HG03342 (cell line): ENCODE data around the gene NPTX1.

ENCODE experiments used
- ATAC-seq: cut with Tn5 transposase; IDR thresholded peaks from one replicate; pipeline ENCODE4 v1.9.1; 2021; ENCODE audit warnings: mild to moderate bottlenecking, moderate library complexity; ENCODE audit not compliant: unreplicated experiment

NPTX1 gene

GRCh38 chr17:80445007-80445725, 31.2 kb downstream of the NPTX1 start:
- ATAC-seq: no peak

- ATAC-seq: no peak
Observed at GRCh38 chr17:80444644-80444979, 31.8 kb downstream of the NPTX1 start.

DNA sequence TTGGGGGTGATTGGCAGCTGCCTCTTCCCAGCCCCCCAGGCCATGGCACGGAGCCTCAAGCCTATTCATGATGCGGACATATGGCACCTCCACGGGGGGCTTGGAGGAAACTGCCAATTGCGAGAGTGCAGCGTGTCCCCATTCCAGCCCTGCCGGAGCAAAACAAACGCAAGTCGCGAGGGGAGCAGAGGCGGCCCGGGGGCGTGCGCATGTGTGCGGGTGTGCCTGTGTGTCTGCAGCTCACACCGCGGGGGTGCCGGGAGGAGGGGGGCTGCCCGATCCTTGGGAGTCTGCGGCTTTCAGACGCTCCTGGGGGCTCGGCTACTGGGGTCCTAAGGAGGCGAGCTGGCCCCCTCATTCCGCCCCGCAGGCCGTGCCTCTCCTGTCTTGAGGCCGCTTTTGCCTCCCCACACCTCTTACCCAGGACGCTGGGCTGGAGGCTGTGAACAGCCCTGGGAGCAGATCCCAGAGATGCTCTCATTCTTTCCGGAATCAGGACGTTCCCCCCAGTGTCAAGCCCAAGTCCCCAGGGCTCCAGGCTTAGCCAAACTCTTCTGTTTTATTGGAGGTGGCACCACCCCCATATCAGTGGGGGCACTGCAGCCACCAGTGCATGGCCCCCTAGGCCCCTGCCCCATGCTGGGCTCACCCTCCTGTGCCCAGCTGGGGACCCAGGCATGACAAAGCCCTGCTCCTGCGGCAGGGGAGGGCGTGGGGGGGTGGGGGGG, 32.3 kb downstream of the NPTX1 start:
- ATAC-seq: no peak

DNA sequence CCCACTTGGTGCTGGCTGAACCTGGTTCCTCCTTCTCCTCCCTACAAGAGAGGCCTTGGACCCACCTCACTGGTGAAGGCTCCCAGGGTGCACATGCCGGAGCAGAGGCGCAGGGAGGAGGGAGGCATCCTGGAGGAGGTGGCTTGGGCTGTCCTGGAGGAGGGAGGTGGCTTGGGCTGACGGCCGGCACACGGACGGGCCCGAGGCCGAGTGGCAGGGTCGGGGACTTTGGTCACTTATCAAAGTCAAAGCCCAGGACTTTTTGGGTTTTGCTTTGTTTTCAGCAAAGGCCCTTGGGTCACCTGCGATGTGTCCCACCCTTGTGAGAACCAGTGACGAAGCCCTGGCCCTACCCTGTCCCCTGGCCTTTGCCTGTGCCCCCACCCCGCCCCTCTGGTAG, 32.9 kb downstream of the NPTX1 start:
- ATAC-seq: no peak

GRCh38 chr17:80442764-80443163, 33.6 kb downstream of the NPTX1 start:
- no peak for ATAC-seq

DNA sequence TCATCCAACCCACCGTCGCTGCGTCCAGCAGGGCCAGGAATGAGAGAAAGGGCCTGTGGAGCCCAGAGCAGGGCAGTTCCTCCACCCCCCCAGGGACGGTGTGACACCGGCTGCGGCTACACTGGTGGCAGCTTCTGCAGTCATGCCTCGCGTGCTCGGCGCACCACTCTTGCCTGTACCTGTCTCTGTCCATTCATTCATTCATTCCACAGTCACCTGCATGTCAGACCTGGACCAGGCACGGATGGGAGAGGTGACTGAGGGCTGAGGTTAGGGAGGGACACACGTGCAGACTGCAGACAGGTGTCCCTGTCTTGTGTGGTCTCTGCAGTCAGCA, 34.1 kb downstream of the NPTX1 start:
- no peak for ATAC-seq

DNA sequence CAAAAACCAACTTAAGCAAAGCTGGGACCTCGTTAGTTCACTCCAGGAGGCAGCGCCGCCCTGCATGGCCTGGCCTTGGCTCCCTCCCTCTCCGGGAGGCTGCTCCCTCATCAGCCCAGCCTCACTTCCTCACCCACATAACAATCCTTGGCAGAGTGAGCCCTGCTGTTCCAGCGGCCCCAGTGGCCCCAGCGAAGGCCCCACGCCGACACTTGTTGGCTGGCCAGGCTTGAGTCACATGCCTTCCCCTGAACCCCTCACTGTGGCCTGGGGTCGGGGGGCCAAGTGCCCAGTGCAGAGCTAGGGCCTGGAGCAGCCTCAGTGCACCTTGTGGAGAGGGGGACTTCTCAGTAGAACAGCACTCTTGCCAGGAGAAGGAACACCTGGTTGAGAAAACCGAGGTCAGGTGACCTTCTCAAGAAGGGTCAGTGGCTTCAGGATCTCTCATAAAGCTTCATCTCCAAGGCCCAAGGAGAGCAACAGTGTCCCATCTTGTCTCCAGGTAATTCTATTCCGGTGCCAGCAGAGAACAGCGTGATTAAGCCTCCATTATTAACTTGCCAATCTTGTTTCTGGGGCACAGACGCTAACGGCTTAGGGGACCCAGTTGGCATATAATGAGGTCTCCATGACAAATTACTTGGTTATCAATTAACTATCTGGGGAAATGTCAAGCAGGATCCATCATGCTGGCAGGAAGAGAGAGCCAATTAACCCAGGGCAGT, 34.6 kb downstream of the NPTX1 start:
- ATAC-seq: no peak

- ATAC-seq: no peak
Observed at GRCh38 chr17:80441133-80441578, 35.3 kb downstream of the NPTX1 start.

- ATAC-seq: no peak
Observed at GRCh38 chr17:80439499-80439898, 36.9 kb downstream of the NPTX1 start.

DNA sequence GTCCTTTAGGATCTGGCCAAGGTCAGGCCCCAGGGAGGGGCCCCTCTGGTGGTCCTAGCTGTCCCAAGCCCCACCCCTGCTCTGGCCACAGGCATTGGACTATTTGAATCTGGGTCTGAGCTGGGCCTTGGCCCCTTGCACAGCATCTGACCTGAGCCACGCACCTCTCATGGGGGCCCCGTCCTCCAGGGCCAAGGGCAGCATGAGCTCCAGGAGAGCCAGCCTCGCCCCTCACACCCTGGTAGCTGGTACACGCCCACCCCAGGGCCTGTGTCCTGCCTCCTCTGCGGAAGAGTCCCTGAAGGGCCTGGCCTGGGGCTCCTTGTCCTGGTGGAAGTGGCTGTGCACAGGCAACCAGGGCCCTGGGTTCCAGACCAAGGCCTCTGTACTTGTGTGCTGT, 37.6 kb downstream of the NPTX1 start:
- ATAC-seq: no peak

- no peak for ATAC-seq
Observed at GRCh38 chr17:80437532-80437931, 38.9 kb downstream of the NPTX1 start.

DNA sequence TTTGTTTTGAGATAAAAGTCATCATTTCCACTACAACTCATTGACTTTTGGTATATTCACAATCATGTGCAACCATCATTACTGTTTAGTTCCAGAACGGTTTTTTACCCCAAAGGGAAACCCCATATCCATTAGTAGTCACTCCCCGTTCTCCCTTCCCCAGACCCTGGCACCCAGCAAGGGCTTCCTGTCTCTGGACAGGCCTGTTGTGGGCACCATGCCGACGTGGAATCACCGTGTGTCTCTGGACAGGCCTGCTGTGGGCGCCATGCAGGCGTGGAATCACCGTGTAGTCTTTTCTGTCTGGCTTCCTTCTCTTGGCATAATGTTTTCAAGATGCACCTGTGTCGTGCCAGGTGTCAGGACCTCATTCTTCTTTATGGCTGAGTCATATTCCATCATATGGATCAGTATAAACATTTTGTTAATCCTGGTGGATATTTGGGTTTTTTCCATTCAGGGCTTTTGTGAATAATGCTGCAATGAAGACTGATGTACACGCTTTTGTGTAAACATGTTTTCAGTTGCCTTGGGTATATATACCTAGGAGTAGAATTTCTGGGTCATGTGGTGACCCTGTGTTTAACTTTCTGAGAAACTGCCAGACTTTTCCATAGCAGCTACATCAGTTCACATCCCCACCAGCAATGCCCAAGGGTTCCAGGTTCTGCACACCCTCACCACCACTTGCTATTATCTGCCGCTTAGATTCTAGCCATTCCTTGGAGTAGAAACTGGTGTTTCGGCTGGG, 42.3 kb downstream of the NPTX1 start:
- no peak for ATAC-seq

GRCh38 chr17:80432961-80433550, 43.4 kb downstream of the NPTX1 start:
- no peak for ATAC-seq

- ATAC-seq: no peak
Observed at GRCh38 chr17:80432350-80432955, 44.0 kb downstream of the NPTX1 start.

- no peak for ATAC-seq
Observed at GRCh38 chr17:80431246-80432195, 44.9 kb downstream of the NPTX1 start.

DNA sequence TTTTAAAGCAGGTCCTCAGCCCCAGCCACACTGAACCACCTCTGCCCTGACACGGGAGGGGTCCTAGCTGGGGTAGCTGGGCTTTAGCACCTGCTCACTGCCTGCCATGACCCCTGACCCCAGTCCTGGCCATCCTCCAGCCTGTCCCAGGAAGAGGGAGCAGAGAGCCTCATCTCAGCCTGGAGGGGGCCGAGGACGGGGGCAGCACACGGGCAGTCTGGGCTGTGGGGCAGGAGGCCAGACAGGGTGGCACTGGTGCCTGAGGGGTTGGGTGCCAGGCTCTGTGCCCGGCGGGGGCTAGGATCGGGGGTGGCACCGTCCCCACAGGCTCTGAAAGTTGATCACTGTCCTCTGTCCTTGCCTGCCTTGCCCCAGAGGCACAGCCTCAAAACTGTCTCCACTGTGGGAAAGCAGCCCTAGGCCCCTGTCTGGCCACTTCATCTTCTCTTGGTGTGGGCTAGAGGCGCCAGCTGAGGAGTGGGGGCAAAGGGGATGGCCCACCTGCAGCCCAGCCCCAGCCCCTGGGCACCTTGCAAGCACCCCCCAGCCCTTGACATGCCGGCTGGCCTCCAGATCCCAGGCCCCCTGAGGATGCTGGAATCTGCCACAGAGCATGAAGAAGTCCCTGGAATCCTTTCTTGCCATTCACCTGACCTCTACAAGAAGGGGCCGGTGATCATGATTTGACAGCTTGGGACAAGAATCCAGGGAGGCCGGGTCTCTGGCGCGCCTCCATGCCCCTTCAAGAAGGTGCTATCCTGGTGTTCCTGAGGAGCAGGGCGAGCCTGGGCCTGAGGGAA, 45.8 kb downstream of the NPTX1 start:
- ATAC-seq: no peak

DNA sequence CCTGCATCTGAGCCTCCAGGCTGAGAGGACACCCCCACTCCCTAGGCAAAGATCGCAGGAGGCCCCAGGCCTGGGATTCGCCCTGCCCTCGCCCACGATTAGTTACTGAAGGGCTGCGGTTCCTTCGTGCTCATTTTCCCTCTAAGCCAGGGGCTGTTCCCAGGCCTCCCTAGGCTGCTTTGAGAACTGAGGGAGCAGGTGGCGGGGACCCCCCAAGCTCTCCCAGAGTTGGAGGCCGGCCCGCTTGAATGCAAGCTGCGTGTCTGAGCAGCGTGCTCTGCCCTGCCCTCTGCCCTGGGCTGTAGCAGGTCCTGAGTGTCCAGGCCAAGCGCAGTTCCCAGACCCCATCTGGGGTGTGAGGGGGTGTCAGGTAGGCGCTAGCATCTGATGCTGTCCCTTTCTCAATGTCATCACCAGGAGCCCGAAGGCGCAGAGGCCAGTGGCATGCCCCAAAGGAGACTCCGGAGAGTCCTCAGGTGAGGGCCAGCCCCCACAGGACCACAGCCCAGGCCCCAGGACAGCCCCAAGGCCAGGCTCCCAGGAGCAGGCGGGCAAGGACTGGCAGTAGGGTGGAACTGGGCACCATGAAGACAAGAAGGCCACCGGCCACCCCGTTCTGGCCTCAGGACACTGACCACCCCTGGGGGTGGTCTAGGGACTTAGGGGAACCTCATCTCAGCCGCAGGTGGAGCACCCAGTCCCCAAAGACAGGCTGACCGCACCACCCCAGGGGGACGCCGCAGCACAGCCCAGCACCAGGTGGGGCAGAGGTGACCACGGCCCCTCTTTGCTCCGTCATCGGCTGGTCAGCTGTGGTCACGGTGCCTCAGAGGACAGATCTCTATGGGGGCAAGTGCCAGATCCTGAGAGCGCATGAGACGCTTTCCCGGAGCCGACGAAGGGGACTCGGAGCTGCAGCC, 46.8 kb downstream of the NPTX1 start:
- no peak for ATAC-seq

DNA sequence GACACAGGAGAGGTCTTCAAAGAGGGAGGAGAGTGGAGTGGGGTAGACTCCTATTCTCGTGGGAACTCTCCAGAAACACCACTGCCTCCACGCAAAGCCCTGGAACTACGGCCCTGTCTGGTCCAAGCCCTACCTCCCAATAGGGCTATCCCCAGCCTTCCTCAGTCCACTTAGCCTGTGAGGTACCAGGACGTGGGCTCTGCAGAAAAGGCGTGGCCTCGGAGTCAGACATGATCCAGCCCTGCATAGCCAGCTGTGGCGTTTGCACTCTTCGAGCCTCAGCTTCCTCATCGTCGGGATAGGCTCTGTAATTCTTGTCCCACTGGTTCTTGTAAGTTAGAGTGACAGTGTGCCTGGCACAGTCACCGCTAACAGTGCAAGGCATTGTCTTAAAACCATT, 47.6 kb downstream of the NPTX1 start:
- ATAC-seq: no peak
